ENCODE results near the gene ENDOV.

Gene ENDOV

DNA sequence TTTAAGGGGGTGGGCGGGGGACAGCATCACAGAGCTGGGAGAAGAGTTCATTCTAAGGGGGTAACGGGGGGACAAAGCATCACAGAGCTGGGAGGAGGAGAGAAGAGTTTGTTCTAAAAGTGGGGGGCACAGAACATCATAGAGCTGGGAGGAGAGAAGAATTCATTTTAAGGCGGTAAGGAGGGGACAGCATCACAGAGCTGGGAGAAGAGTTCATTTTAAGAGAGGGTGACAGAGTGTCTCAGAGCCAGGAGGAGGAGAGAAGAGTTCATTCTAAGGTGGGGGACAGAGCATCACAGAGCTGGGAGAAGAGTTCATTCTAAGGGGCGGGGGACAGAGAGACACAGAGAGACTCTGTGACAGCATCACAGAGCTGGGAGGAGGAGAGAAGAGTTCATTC, 27.8 kb downstream of the ENDOV start:
- TF ChIP-seq POLR2AphosphoS5 (IDR thresholded peaks at IDR 0.05; ENCODE audit: borderline replicate concordance, low read depth, low read length): no peak
- no peak for TF ChIP-seq FOXP2 (optimal IDR thresholded peaks at IDR 0.05; ENCODE audit: control extremely low read depth, extremely low read length, insufficient read depth)
- no peak for TF ChIP-seq EZH2 (IDR thresholded peaks at IDR 0.05)
- Histone ChIP-seq H3K4me3 (no peak overlapping the region), H3K9ac (ENCODE audit: insufficient read length) (no peak overlapping the region), H3K27ac (no peak overlapping the region), H3K9me3 (ENCODE audit: low read depth, low read length) (no peaks in the 10 kb centered on the region), H3K36me3 (ENCODE audit: insufficient read depth, low read length) (no peaks in the 10 kb centered on the region)
- DNase-seq (ENCODE audit: low read depth, low spot score): no peak

DNA sequence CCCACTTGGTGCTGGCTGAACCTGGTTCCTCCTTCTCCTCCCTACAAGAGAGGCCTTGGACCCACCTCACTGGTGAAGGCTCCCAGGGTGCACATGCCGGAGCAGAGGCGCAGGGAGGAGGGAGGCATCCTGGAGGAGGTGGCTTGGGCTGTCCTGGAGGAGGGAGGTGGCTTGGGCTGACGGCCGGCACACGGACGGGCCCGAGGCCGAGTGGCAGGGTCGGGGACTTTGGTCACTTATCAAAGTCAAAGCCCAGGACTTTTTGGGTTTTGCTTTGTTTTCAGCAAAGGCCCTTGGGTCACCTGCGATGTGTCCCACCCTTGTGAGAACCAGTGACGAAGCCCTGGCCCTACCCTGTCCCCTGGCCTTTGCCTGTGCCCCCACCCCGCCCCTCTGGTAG, 28.5 kb downstream of the ENDOV start:
- no peaks in the 10 kb centered on the region for H3K9me3 ChIP-seq (ENCODE audit: low read depth, low read length)
- no peak overlapping the region for H3K9ac ChIP-seq (ENCODE audit: insufficient read length)
- no peak overlapping the region for H3K27ac ChIP-seq
- H3K4me3 ChIP-seq: no peak overlapping the region
- DNase-seq (ENCODE audit: low read depth, low spot score): no peak
- TF ChIP-seq FOXP2 (optimal IDR thresholded peaks at IDR 0.05; ENCODE audit: control extremely low read depth, extremely low read length, insufficient read depth) (no peak), POLR2AphosphoS5 (IDR thresholded peaks at IDR 0.05; ENCODE audit: borderline replicate concordance, low read depth, low read length) (no peak), EZH2 (IDR thresholded peaks at IDR 0.05) (no peak)
- no peaks in the 10 kb centered on the region for H3K36me3 ChIP-seq (ENCODE audit: insufficient read depth, low read length)

DNA sequence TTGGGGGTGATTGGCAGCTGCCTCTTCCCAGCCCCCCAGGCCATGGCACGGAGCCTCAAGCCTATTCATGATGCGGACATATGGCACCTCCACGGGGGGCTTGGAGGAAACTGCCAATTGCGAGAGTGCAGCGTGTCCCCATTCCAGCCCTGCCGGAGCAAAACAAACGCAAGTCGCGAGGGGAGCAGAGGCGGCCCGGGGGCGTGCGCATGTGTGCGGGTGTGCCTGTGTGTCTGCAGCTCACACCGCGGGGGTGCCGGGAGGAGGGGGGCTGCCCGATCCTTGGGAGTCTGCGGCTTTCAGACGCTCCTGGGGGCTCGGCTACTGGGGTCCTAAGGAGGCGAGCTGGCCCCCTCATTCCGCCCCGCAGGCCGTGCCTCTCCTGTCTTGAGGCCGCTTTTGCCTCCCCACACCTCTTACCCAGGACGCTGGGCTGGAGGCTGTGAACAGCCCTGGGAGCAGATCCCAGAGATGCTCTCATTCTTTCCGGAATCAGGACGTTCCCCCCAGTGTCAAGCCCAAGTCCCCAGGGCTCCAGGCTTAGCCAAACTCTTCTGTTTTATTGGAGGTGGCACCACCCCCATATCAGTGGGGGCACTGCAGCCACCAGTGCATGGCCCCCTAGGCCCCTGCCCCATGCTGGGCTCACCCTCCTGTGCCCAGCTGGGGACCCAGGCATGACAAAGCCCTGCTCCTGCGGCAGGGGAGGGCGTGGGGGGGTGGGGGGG, 29.1 kb downstream of the ENDOV start:
- H3K27ac ChIP-seq: no peak overlapping the region
- DNase-seq (ENCODE audit: low read depth, low spot score): no peak
- no peaks in the 10 kb centered on the region for H3K9me3 ChIP-seq (ENCODE audit: low read depth, low read length)
- no peaks in the 10 kb centered on the region for H3K36me3 ChIP-seq (ENCODE audit: insufficient read depth, low read length)
- H3K9ac ChIP-seq (ENCODE audit: insufficient read length): no peak overlapping the region
- no peak overlapping the region for H3K4me3 ChIP-seq
- TF ChIP-seq POLR2AphosphoS5 (IDR thresholded peaks at IDR 0.05; ENCODE audit: borderline replicate concordance, low read depth, low read length) (no peak), EZH2 (IDR thresholded peaks at IDR 0.05) (no peak), FOXP2 (optimal IDR thresholded peaks at IDR 0.05; ENCODE audit: control extremely low read depth, extremely low read length, insufficient read depth) (no peak)

DNA sequence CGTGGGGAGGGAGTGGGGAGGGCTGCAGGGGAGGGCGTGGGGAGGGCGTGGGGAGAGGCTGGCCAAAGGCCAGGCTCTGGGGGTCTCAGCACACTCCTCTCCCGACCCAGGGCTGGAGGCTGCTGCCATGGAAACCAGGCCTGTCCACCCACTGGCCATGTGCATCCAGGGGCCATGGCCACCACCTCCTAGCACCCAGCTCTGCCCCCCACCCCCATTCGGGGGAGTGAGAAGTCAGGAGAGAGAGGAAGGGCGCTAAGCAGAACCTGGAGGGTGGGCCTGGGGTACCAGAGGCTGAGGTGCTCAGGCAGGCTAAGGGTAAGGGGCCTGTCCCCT, 29.6 kb downstream of the ENDOV start:
- DNase-seq (ENCODE audit: low read depth, low spot score): no peak
- no peak overlapping the region for H3K9ac ChIP-seq (ENCODE audit: insufficient read length)
- H3K27ac ChIP-seq: no peak overlapping the region
- no peaks in the 10 kb centered on the region for H3K36me3 ChIP-seq (ENCODE audit: insufficient read depth, low read length)
- H3K4me3 ChIP-seq: no peak overlapping the region
- TF ChIP-seq POLR2AphosphoS5 (IDR thresholded peaks at IDR 0.05; ENCODE audit: borderline replicate concordance, low read depth, low read length) (no peak), FOXP2 (optimal IDR thresholded peaks at IDR 0.05; ENCODE audit: control extremely low read depth, extremely low read length, insufficient read depth) (no peak), EZH2 (IDR thresholded peaks at IDR 0.05) (no peak)
- H3K9me3 ChIP-seq (ENCODE audit: low read depth, low read length): no peaks in the 10 kb centered on the region

DNA sequence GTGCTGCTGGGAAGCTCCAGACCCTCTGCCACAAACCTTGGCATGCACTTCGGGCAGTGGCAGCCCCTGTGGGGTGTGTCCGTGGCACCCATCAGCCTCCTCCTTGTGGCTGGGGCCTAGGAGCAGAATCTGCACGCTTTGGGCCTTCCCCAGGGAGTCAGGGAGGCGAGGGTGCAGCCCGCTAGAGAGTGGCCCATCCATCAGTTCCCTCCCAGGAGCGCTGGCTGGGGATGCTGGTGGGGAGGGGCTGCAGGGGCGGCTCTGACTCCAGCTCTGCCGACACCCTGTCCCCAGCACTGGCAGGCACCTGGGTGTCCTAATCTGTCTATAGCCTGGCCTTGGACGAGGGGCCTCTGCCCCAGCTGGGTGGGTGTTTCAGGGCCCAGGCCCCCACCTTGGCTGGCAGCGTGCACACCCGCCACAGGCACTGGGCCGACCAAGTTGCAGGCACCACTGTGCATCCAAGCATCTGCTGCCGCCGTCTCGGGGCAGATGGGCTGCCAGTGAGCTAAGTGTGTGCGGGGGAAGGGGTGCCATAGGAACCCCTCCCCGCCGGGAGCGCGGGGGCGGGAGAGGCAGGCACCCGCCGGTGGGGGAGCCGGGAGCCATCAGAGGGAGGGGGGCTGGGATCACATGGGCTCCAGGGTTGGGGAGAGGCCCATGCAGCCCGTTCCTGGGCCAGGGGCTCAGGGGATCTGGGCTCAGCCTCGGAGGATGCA, 30.2 kb downstream of the ENDOV start:
- no peak for TF ChIP-seq EZH2 (IDR thresholded peaks at IDR 0.05)
- no peak for TF ChIP-seq FOXP2 (optimal IDR thresholded peaks at IDR 0.05; ENCODE audit: control extremely low read depth, extremely low read length, insufficient read depth)
- TF ChIP-seq POLR2AphosphoS5 (IDR thresholded peaks at IDR 0.05; ENCODE audit: borderline replicate concordance, low read depth, low read length): no peak
- Histone ChIP-seq H3K36me3 (ENCODE audit: insufficient read depth, low read length) (no peaks in the 10 kb centered on the region), H3K27ac (no peak overlapping the region), H3K4me3 (no peak overlapping the region), H3K9me3 (ENCODE audit: low read depth, low read length) (no peaks in the 10 kb centered on the region), H3K9ac (ENCODE audit: insufficient read length) (no peak overlapping the region)
- DNase-seq (ENCODE audit: low read depth, low spot score): no peak

DNA sequence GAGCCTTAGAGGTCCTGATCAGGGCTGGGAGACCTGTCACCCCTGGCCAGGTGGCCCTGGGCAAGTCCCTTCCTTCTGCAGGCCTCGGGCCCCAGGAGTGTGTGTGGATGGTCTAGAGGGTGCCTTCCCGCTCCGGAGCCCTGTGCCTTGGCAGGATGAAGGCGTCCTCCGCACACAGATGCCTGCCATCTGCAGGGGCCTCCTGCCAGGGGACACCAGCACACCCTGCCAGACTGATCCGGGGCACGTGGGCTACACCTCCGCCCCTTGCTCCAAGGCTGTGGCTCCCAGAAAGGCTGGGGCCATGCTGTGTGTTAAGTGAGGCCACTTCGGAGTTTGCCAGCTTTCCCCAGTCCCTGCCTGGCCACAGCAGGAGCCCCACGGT, 30.8 kb downstream of the ENDOV start:
- Histone ChIP-seq H3K36me3 (ENCODE audit: insufficient read depth, low read length) (no peaks in the 10 kb centered on the region), H3K27ac (no peak overlapping the region), H3K4me3 (no peak overlapping the region), H3K9me3 (ENCODE audit: low read depth, low read length) (no peaks in the 10 kb centered on the region), H3K9ac (ENCODE audit: insufficient read length) (no peak overlapping the region)
- TF ChIP-seq POLR2AphosphoS5 (IDR thresholded peaks at IDR 0.05; ENCODE audit: borderline replicate concordance, low read depth, low read length) (no peak), EZH2 (IDR thresholded peaks at IDR 0.05) (no peak), FOXP2 (optimal IDR thresholded peaks at IDR 0.05; ENCODE audit: control extremely low read depth, extremely low read length, insufficient read depth) (no peak)
- no peak for DNase-seq (ENCODE audit: low read depth, low spot score)

DNA sequence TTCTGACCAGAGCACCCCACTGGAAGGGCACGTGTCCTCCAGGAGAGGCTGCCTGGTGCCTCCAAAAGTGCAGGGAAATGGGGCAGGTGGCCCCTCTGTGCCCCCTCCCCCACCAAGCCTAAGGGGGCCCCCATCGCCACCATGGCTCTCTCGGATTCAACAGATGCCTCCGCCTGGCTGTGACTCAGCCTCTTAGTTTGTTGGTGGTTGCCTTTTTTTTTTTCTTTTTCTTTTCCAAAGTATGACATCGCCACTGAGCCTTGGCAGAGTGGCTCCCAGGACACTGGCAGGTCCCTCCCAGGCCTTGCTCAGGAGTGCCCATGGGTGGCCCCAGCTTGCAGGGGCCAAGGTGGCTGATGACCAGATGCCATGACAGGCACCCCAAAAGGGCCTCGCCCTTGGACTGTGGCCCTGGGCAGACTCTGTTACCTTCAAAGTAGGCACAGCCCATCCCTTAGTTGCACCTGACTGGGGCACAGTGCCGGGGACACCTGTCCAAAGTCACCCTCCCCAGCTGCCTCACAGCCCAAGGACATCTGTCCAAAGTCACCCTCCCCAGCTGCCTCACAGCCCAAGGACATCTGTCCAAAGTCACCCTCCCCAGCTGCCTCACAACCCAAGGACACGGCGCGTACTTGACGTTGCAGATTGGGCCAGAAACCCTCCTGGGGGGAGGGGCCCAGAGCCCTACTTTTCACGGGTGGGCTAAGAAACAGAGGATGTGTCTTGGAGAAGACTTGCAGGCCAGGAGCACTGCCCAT, 31.9 kb downstream of the ENDOV start:
- DNase-seq (ENCODE audit: low read depth, low spot score): no peak
- Histone ChIP-seq H3K4me3 (no peak overlapping the region), H3K27ac (no peak overlapping the region), H3K36me3 (ENCODE audit: insufficient read depth, low read length) (no peaks in the 10 kb centered on the region), H3K9me3 (ENCODE audit: low read depth, low read length) (no peaks in the 10 kb centered on the region), H3K9ac (ENCODE audit: insufficient read length) (no peak overlapping the region)
- no peak for TF ChIP-seq EZH2 (IDR thresholded peaks at IDR 0.05)
- no peak for TF ChIP-seq FOXP2 (optimal IDR thresholded peaks at IDR 0.05; ENCODE audit: control extremely low read depth, extremely low read length, insufficient read depth)
- no peak for TF ChIP-seq POLR2AphosphoS5 (IDR thresholded peaks at IDR 0.05; ENCODE audit: borderline replicate concordance, low read depth, low read length)

DNA sequence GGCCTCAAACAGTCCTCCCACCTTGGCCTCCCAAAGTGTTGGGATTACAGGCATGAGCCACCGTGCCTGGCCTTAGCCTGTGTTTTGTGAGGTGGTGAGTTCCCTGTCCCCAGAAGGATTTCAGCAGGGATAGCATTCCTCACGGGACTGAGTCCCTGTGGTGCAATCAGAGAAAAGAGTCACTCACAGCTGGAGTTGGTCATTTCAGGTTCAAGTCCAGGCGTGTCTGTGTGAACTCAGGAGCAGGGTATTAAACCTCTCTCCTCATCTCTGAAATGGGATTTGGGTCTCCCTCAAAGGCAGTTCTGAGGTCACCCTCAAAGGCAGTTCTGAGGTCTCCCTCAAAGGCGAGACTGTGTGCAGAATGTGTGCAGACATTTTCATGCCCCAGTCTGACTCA, 32.8 kb downstream of the ENDOV start:
- Histone ChIP-seq H3K9ac (ENCODE audit: insufficient read length) (no peak overlapping the region), H3K9me3 (ENCODE audit: low read depth, low read length) (no peaks in the 10 kb centered on the region), H3K36me3 (ENCODE audit: insufficient read depth, low read length) (no peaks in the 10 kb centered on the region), H3K27ac (no peak overlapping the region), H3K4me3 (no peak overlapping the region)
- no peak for DNase-seq (ENCODE audit: low read depth, low spot score)
- TF ChIP-seq EZH2 (IDR thresholded peaks at IDR 0.05) (no peak), POLR2AphosphoS5 (IDR thresholded peaks at IDR 0.05; ENCODE audit: borderline replicate concordance, low read depth, low read length) (no peak), FOXP2 (optimal IDR thresholded peaks at IDR 0.05; ENCODE audit: control extremely low read depth, extremely low read length, insufficient read depth) (no peak)

Measured in SK-N-MC (cell line).